SU-DHL-6 (cell line): Measurements from ENCODE around the gene REEP3.

ENCODE experiments used
- H2AFZ ChIP-seq: fragments of 200-600 bp; sonication (generic); 2 replicates; pipeline ENCODE4 v1.6.1; 2014; ENCODE audit warnings: low read depth, mild to moderate bottlenecking, moderate library complexity, mixed read lengths, antibody characterized with exemption, low read length; ENCODE audit not compliant: severe bottlenecking
- H3F3A ChIP-seq: fragments of 200-600 bp; shearing (Covaris generic); 2 replicates; pipeline ENCODE4 v1.6.0; 2016; ENCODE audit warnings: antibody characterized with exemption, mild to moderate bottlenecking; ENCODE audit not compliant: insufficient read depth
- H3K27ac ChIP-seq: fragments of 200-600 bp; sonication (generic); 2 replicates; pipeline ENCODE4 v1.5.1; 2016; ENCODE audit warnings: low read depth, mild to moderate bottlenecking, low read length, moderate library complexity, mixed read lengths
- H3K27me3 ChIP-seq: fragments of 200-600 bp; sonication (generic), shearing (Covaris generic); 2 replicates; pipeline ENCODE4 v1.6.0; 2014; ENCODE audit warnings: mild to moderate bottlenecking, low read length
- H3K36me3 ChIP-seq: fragments of 200-600 bp; sonication (generic); 2 replicates; pipeline ENCODE4 v1.6.1; 2014; ENCODE audit warnings: mild to moderate bottlenecking, low read length, mixed read lengths
- H3K4me2 ChIP-seq: fragments of 300-600, 200-600 bp; shearing (Covaris generic), sonication (generic); 2 replicates; pipeline ENCODE4 v1.6.0; 2014; ENCODE audit warnings: low read length, low read depth, mild to moderate bottlenecking; ENCODE audit not compliant: poor library complexity, severe bottlenecking
- H3K4me3 ChIP-seq: fragments of 200-600 bp; sonication (generic); 2 replicates; pipeline ENCODE4 v1.5.1; 2014; ENCODE audit warnings: antibody characterized with exemption, low read length, mild to moderate bottlenecking, mixed read lengths; ENCODE audit not compliant: insufficient read depth, poor library complexity, severe bottlenecking
- H3K79me2 ChIP-seq: fragments of 200-600 bp; sonication (generic); 2 replicates; pipeline ENCODE4 v1.6.1; 2014; ENCODE audit warnings: mild to moderate bottlenecking, low read length, moderate library complexity; ENCODE audit not compliant: insufficient read depth
- H3K9ac ChIP-seq: fragments of 200-600 bp; sonication (generic); 2 replicates; pipeline ENCODE4 v1.7.0; 2014; ENCODE audit warnings: mild to moderate bottlenecking, low read length
- H3K9me2 ChIP-seq: fragments of 200-600 bp; sonication (generic); replicated peaks from 2 replicates; pipeline ENCODE4 v1.6.1; 2014; ENCODE audit warnings: low read length; ENCODE audit not compliant: insufficient read depth
- H3K9me3 ChIP-seq: fragments of 200-600 bp; sonication (generic); 2 replicates; pipeline ENCODE4 v1.6.1; 2014; ENCODE audit warnings: low read length, mixed read lengths; ENCODE audit not compliant: insufficient read depth
- H4K20me1 ChIP-seq: fragments of 200-600 bp; sonication (generic); 2 replicates; pipeline ENCODE4 v1.6.1; 2014; ENCODE audit warnings: low read depth, mild to moderate bottlenecking, antibody characterized with exemption, low read length, moderate library complexity, mixed read lengths
- CTCF ChIP-seq: fragments of 200-600 bp; sonication (generic); IDR thresholded peaks from one replicate; pipeline ENCODE4 v1.5.1; 2017; ENCODE audit warnings: antibody characterized with exemption, mild to moderate bottlenecking, low read length, moderate library complexity; ENCODE audit not compliant: insufficient read depth, poor library complexity, severe bottlenecking
- EZH2phosphoT487 ChIP-seq: fragments of 200-600 bp; sonication (generic), shearing (Covaris generic); conservative IDR thresholded peaks from 2 replicates; pipeline ENCODE4 v1.6.1; 2018; ENCODE audit warnings: mild to moderate bottlenecking, antibody characterized with exemption, low read length, moderate library complexity, mixed read lengths

The REEP3 gene

GRCh38 chr10:63583909-63584724, 62.9 kb downstream of the REEP3 start:
- no peaks in the 10 kb centered on the region for H3K79me2 ChIP-seq
- no peak overlapping the region for H3K27ac ChIP-seq
- H3K9ac ChIP-seq, result no peak overlapping the region
- no peaks in the 10 kb centered on the region for H3K9me2 ChIP-seq
- no peaks in the 10 kb centered on the region for H3F3A ChIP-seq
- no peaks in the 10 kb centered on the region for H4K20me1 ChIP-seq
- TF ChIP-seq CTCF (no peak), EZH2phosphoT487 (no peak)
- H3K4me2 ChIP-seq, result no peak overlapping the region
- H3K9me3 ChIP-seq, result no peaks in the 10 kb centered on the region
- H3K4me3 ChIP-seq, result no peak overlapping the region
- no peak overlapping the region for H2AFZ ChIP-seq
- no peaks in the 10 kb centered on the region for H3K27me3 ChIP-seq
- no peaks in the 10 kb centered on the region for H3K36me3 ChIP-seq

GRCh38 chr10:63584725-63585035, 63.5 kb downstream of the REEP3 start:
- Histone ChIP-seq H3K4me3 (no peak overlapping the region), H3K4me2 (no peak overlapping the region), H3K9me3 (no peaks in the 10 kb centered on the region), H3K9ac (no peak overlapping the region), H3K27me3 (no peaks in the 10 kb centered on the region), H4K20me1 (no peaks in the 10 kb centered on the region), H2AFZ (no peak overlapping the region), H3K9me2 (no peaks in the 10 kb centered on the region), H3K27ac (no peak overlapping the region), H3K79me2 (no peaks in the 10 kb centered on the region), H3F3A (no peaks in the 10 kb centered on the region), H3K36me3 (no peaks in the 10 kb centered on the region)
- TF ChIP-seq CTCF, result no peak
- no peak for TF ChIP-seq EZH2phosphoT487

- no peak overlapping the region for H3K27ac ChIP-seq
- H3K9me2 ChIP-seq, result no peaks in the 10 kb centered on the region
- no peak overlapping the region for H3K4me3 ChIP-seq
- no peaks in the 10 kb centered on the region for H3F3A ChIP-seq
- no peaks in the 10 kb centered on the region for H4K20me1 ChIP-seq
- H3K9me3 ChIP-seq, result no peaks in the 10 kb centered on the region
- no peaks in the 10 kb centered on the region for H3K79me2 ChIP-seq
- H3K4me2 ChIP-seq, result no peak overlapping the region
- no peak overlapping the region for H2AFZ ChIP-seq
- TF ChIP-seq EZH2phosphoT487, result no peak
- TF ChIP-seq CTCF, result no peak
- no peak overlapping the region for H3K9ac ChIP-seq
- H3K27me3 ChIP-seq, result no peaks in the 10 kb centered on the region
- H3K36me3 ChIP-seq, result no peaks in the 10 kb centered on the region
Measured at GRCh38 chr10:63585041-63585440, 63.8 kb downstream of the REEP3 start.
